HepG2 (cell line): ENCODE data around the gene CHRNB4. TPM values are rescaled to one million over a fixed set of nuclear protein-coding genes. Genes with fewer than 3 reads are reported as not detected.

Source experiments
- ATAC-seq: fragments of 200-7000 bp; cut with Tn5 transposase; 3 replicates; pipeline ENCODE4 v1.9.1; 2020; ENCODE audit warnings: mild to moderate bottlenecking, moderate library complexity
- BruUV-seq: library from RNA; stranded (reverse); fragments of 400-500 nt; replicated peaks from 2 replicates; lab custom pipeline; 2021; lab: Mats Ljungman, UMichigan
- CTCF ChIA-PET: fragments of 300-600 bp; formaldehyde crosslinking; extraction: SDS; loops from one replicate; lab custom pipeline; 2021; ENCODE audit warnings: low total read pairs, inconsistent platforms, low intra/inter-chr PET ratio; lab: Yijun Ruan, JAX
- POLR2A ChIA-PET: fragments of 350-600 bp; sonication (Branson Sonifier 250); formaldehyde crosslinking; loops from one replicate; lab custom pipeline; 2020; ENCODE audit warnings: antibody characterized with exemption, inconsistent platforms; lab: Yijun Ruan, JAX
- DNase-seq: peaks from one replicate; pipeline ENCODE4 v3.0.0-alpha.2; 2015; ENCODE audit warnings: low spot score
- FAIRE-seq: peaks from 3 replicates; lab custom pipeline; 2011; peaks lifted over from hg19 to GRCh38; lab: Jason Lieb, UNC
- H2AFZ ChIP-seq: one replicate; pipeline ENCODE4 v1.6.1; 2011; ENCODE audit warnings: low read length, inconsistent platforms
- H3K27ac ChIP-seq: fragments of 300-600 bp; 3 replicates; pipeline ENCODE4 v1.8.0; 2011; ENCODE audit warnings: mixed run types, mild to moderate bottlenecking, mixed read lengths, low read length, inconsistent platforms; ENCODE audit not compliant: insufficient read depth; ENCODE audit errors: extremely low read length
- H3K27me3 ChIP-seq, 2 experiments: fragments of 200-600 bp in 1 of 2; 2 replicates in 1 of 2; 3 replicates in 1 of 2; pipeline versions ENCODE4 v1.6.0 to v1.8.0; 2011; ENCODE audit warnings: low read length in 2 of 2, mild to moderate bottlenecking in 2 of 2, moderate library complexity in 2 of 2, inconsistent platforms in 1 of 2; ENCODE audit not compliant: insufficient read depth in 2 of 2, control insufficient read depth in 1 of 2
- H3K36me3 ChIP-seq, 2 experiments: fragments of 200-600 bp in 1 of 2; replicated peaks in 1 of 2; 2 replicates in 1 of 2; 3 replicates in 1 of 2; pipeline versions ENCODE4 v1.5.1 to v1.8.0; 2011; ENCODE audit warnings: low read length in 2 of 2, inconsistent platforms in 1 of 2; ENCODE audit not compliant: insufficient read depth in 2 of 2, control insufficient read depth in 1 of 2
- H3K4me1 ChIP-seq: 2 replicates; pipeline ENCODE4 v1.5.1; 2012; ENCODE audit warnings: low read length, inconsistent platforms; ENCODE audit not compliant: insufficient read depth
- H3K4me2 ChIP-seq: 2 replicates; pipeline ENCODE4 v1.6.0; 2011; ENCODE audit warnings: low read depth, low read length, inconsistent platforms
- H3K4me3 ChIP-seq, 3 experiments: fragments of 200-600 bp in 1 of 3; sonication (generic), shearing (Covaris generic) in 1 of 3; replicated peaks in 1 of 3; 2 replicates each; pipeline ENCODE4 v1.5.1; 2011 to 2016; ENCODE audit warnings: low read length in 3 of 3, inconsistent platforms in 2 of 3, low read depth in 2 of 3, mild to moderate bottlenecking in 2 of 3, control low read depth in 1 of 3, mixed read lengths in 1 of 3; ENCODE audit not compliant: insufficient read depth in 1 of 3
- H3K79me2 ChIP-seq: one replicate; pipeline ENCODE4 v1.6.1; 2011; ENCODE audit warnings: low read length, inconsistent platforms; ENCODE audit not compliant: insufficient read depth
- H3K9ac ChIP-seq: 2 replicates; pipeline ENCODE4 v1.6.0; 2011; ENCODE audit warnings: mild to moderate bottlenecking, low read depth, low read length, inconsistent platforms; ENCODE audit not compliant: insufficient read depth
- H3K9me3 ChIP-seq: 2 replicates; pipeline ENCODE4 v1.5.1; 2012; ENCODE audit warnings: mild to moderate bottlenecking, low read length
- H4K20me1 ChIP-seq: 2 replicates; pipeline ENCODE4 v1.6.0; 2011; ENCODE audit warnings: inconsistent platforms, mild to moderate bottlenecking, low read length, moderate library complexity; ENCODE audit not compliant: insufficient read depth
- ATF7-NPFF ChIP-seq: sonication (generic); formaldehyde crosslinking; IDR thresholded peaks from 2 replicates; pipeline ENCODE4 v1.8.1; 2023; ENCODE audit warnings: mild to moderate bottlenecking, low read depth, missing genetic modification reagents, moderate library complexity
- CBX2 ChIP-seq, 2 experiments: fragments of 200-600 bp in 1 of 2; sonication (generic); formaldehyde crosslinking in 1 of 2; IDR thresholded peaks; 2 replicates each; pipeline versions ENCODE4 v1.7.0 to v1.8.1; 2018 to 2022; ENCODE audit warnings: low read depth in 2 of 2, low read length in 1 of 2, mild to moderate bottlenecking in 1 of 2, missing genetic modification reagents in 1 of 2
- CC2D1A ChIP-seq: sonication (generic); formaldehyde crosslinking; IDR thresholded peaks from 2 replicates; pipeline ENCODE4 v1.8.1; 2023; ENCODE audit warnings: mild to moderate bottlenecking, missing genetic modification reagents
- DNMT1 ChIP-seq: sonication (generic); formaldehyde crosslinking; IDR thresholded peaks from 2 replicates; pipeline ENCODE4 v1.5.1; 2020; ENCODE audit warnings: mild to moderate bottlenecking, missing genetic modification reagents
- KAT2B ChIP-seq: fragments of 150-350 bp; IDR thresholded peaks from 2 replicates; pipeline ENCODE4 v1.6.1; 2014; ENCODE audit warnings: low read depth, low read length, borderline replicate concordance
- MXI1 ChIP-seq: IDR thresholded peaks from 3 replicates; pipeline ENCODE4 v1.6.1; 2012; ENCODE audit warnings: low read depth, low read length, inconsistent platforms, borderline replicate concordance
- NFRKB ChIP-seq: fragments of 450-650 bp; IDR thresholded peaks from 2 replicates; pipeline ENCODE4 v1.6.1; 2017
- SP1 ChIP-seq, 2 experiments: fragments of 450-650 bp in 1 of 2; sonication (generic) in 1 of 2; formaldehyde crosslinking in 1 of 2; IDR thresholded peaks; 2 replicates each; pipeline versions ENCODE4 v1.4.0 to v1.6.1; 2016 to 2020; ENCODE audit warnings: missing genetic modification reagents in 1 of 2
- ZFX ChIP-seq: sonication (generic); formaldehyde crosslinking; IDR thresholded peaks from 2 replicates; pipeline ENCODE4 v1.4.0; 2020; ENCODE audit warnings: mild to moderate bottlenecking, low read depth, missing genetic modification reagents, moderate library complexity
- ZFY ChIP-seq: sonication (generic); formaldehyde crosslinking; IDR thresholded peaks from 2 replicates; pipeline ENCODE4 v1.4.0; 2020; ENCODE audit warnings: missing genetic modification reagents
- ZNF20 ChIP-seq: sonication (generic); formaldehyde crosslinking; IDR thresholded peaks from 2 replicates; pipeline ENCODE4 v1.4.0; 2020; ENCODE audit warnings: mild to moderate bottlenecking, moderate library complexity, missing genetic modification reagents
- ZNF30 ChIP-seq: sonication (generic); formaldehyde crosslinking; IDR thresholded peaks from 2 replicates; pipeline ENCODE4 v1.5.0; 2020; ENCODE audit warnings: mild to moderate bottlenecking, missing genetic modification reagents
- ZNF431 ChIP-seq: sonication (generic); formaldehyde crosslinking; IDR thresholded peaks from 2 replicates; pipeline ENCODE4 v1.9.0; 2022; ENCODE audit warnings: missing genetic modification reagents, low read depth, mild to moderate bottlenecking, borderline replicate concordance
- ZNF530 ChIP-seq: sonication (generic); formaldehyde crosslinking; IDR thresholded peaks from 2 replicates; pipeline ENCODE4 v1.5.0; 2020; ENCODE audit warnings: low read depth, mild to moderate bottlenecking, missing genetic modification reagents
- ZNF616 ChIP-seq: sonication (generic); formaldehyde crosslinking; IDR thresholded peaks from 2 replicates; pipeline ENCODE4 v1.5.0; 2020; ENCODE audit warnings: low read depth, mild to moderate bottlenecking, missing genetic modification reagents
- ZSCAN30 ChIP-seq: sonication (generic); formaldehyde crosslinking; IDR thresholded peaks from 2 replicates; pipeline ENCODE4 v1.5.0; 2020; ENCODE audit warnings: mild to moderate bottlenecking, missing genetic modification reagents
- WGBS: methylation state at CpG from one replicate; pipeline ENCODE4 v1.1.6; 2017; ENCODE audit warnings: low lambda C conversion rate; 5-methylcytosine and 5-hydroxymethylcytosine counted together
- in situ Hi-C: cut with HindIII; loops from 2 replicates; pipeline ENCODE4 v1.10.0; 2017; ENCODE audit warnings: low pct_unique_long_range_greater_than_20kb; ENCODE audit not compliant: extremely low pct_ligation_motif_present
- intact Hi-C: fragments of 100-400 bp; cut with micrococcal nuclease; formaldehyde crosslinking; loops from one replicate; pipeline ENCODE4 v1.10.0; 2022; ENCODE audit not compliant: unreplicated experiment
- polyA plus RNA-seq, 8 experiments: library from polyadenylated mRNA; depleted of rRNA in 3 of 8; stranded (reverse) in 7 of 8; unstranded in 1 of 8; fragments of >200 nt; fragmentation: Illumina TruSeq in 4 of 8; extraction: Trizol in 4 of 8; gene quantifications; 2 replicates each; pipeline versions ENCODE4 v1.2.1 to v1.2.3, GENCODE V29; 2011 to 2016; ENCODE audit warnings: low read depth in 4 of 8, missing spikeins in 1 of 8, mixed read lengths in 1 of 8; ENCODE audit not compliant: insufficient read depth in 1 of 8
- total RNA-seq, 5 experiments: library from RNA; depleted of rRNA; stranded (reverse); fragments of >200 nt; fragmentation: Illumina TruSeq; extraction: Trizol; gene quantifications; 2 replicates each; pipeline ENCODE4 v1.2.3, GENCODE V29; 2016; ENCODE audit warnings: low read depth in 1 of 5
- TF ChIP-seq, protein P1 (sequence below): sonication (generic); formaldehyde crosslinking; IDR thresholded peaks from one replicate; pipeline ENCODE4 v1.5.1; 2020; ENCODE audit warnings: mild to moderate bottlenecking, missing genetic modification reagents; ENCODE audit errors: not compliant biosample characterization

Gene CHRNB4
- total and polyA plus RNA-seq, 2 of the 13 experiments (the other 11 are each of a cell fraction or from before 2014, with no cell fraction given): not detected

DNA sequence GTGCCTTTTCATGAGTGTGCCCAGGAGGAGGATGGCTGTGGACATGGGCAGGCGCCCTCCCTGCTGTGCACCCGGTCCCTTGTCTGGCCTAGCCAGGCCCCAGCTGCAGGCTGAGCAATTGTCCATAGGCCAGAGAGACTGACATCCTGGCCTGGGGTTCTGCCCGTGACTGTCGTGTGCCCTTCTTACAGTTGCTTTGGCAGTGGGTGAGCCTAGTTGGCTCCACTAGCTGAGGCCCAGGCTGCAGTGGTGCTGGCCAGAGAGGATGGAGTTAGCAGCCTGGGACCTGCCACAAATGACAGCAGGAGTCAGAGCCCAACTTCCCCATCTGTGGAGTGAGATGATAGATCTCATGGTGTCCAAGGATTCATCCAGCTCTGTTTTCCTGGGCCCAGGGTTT is 9.0 kb upstream of the CHRNB4 start (continued):
- TF ChIP-seq, protein P1, sequence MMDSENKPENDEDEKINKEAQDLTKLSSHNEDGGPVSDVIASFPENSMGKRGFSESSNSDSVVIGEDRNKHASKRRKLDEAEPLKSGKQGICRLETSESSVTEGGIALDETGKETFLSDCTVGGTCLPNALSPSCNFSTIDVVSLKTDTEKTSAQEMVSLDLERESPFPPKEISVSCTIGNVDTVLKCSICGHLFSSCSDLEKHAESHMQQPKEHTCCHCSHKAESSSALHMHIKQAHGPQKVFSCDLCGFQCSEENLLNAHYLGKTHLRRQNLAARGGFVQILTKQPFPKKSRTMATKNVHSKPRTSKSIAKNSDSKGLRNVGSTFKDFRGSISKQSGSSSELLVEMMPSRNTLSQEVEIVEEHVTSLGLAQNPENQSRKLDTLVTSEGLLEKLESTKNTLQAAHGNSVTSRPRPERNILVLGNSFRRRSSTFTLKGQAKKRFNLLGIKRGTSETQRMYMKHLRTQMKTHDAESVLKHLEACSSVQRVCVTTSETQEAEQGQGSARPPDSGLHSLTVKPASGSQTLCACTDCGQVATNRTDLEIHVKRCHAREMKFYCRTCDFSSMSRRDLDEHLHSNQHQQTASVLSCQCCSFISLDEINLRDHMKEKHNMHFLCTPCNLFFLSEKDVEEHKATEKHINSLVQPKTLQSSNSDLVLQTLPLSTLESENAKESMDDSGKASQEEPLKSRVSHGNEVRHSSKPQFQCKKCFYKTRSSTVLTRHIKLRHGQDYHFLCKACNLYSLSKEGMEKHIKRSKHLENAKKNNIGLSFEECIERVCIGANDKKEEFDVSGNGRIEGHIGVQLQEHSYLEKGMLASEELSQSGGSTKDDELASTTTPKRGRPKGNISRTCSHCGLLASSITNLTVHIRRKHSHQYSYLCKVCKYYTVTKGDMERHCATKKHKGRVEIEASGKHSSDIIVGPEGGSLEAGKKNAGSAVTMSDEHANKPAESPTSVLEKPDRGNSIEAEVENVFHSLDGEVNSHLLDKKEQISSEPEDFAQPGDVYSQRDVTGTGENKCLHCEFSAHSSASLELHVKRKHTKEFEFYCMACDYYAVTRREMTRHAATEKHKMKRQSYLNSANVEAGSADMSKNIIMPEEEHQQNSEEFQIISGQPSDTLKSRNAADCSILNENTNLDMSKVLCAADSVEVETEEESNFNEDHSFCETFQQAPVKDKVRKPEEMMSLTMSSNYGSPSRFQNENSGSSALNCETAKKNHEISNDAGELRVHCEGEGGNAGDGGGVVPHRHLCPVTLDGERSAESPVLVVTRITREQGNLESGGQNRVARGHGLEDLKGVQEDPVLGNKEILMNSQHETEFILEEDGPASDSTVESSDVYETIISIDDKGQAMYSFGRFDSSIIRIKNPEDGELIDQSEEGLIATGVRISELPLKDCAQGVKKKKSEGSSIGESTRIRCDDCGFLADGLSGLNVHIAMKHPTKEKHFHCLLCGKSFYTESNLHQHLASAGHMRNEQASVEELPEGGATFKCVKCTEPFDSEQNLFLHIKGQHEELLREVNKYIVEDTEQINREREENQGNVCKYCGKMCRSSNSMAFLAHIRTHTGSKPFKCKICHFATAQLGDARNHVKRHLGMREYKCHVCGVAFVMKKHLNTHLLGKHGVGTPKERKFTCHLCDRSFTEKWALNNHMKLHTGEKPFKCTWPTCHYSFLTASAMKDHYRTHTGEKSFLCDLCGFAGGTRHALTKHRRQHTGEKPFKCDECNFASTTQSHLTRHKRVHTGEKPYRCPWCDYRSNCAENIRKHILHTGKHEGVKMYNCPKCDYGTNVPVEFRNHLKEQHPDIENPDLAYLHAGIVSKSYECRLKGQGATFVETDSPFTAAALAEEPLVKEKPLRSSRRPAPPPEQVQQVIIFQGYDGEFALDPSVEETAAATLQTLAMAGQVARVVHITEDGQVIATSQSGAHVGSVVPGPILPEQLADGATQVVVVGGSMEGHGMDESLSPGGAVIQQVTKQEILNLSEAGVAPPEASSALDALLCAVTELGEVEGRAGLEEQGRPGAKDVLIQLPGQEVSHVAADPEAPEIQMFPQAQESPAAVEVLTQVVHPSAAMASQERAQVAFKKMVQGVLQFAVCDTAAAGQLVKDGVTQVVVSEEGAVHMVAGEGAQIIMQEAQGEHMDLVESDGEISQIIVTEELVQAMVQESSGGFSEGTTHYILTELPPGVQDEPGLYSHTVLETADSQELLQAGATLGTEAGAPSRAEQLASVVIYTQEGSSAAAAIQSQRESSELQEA (CRISPR knock-in tag): no peak
- no peak for TF ChIP-seq MXI1
- no peak for TF ChIP-seq ZSCAN30 (CRISPR knock-in tag)
- TF ChIP-seq ATF7-NPFF (CRISPR knock-in tag): no peak

DNA sequence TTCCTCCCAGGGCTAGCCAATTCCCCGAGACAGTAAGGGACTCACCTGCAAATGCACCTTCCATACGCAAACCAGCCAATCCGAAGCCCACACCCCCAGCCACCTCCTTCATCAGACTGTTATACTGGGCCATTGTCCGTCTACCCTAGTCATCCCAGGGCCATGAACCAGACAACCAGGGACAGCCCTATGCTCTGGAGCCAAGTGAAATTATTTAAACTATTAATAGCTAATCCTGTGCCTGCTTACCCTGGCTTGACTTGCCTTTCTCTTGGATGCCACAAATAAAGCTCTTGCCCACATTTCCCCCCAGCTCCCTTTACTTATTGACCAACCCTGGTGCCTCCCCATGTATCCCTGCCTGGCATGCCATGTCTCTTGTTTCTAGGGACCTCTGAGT is 4.0 kb upstream of the CHRNB4 start:
- no peak overlapping the region for H2AFZ ChIP-seq
- H3K27ac ChIP-seq: no peak overlapping the region
- POLR2A ChIA-PET: no interaction called here
- 25% methylated on average over 4 of the region's 4 CpGs for WGBS
- no TSS peak for BruUV-seq
- peaks cover 0 to 2% of the 10 kb centered on the region in 2 experiments; a peak in 1 of 5 replicates for H3K27me3 ChIP-seq
- H3K9me3 ChIP-seq: no peaks in the 10 kb centered on the region
- CTCF ChIA-PET: no interaction called here
- H3K4me1 ChIP-seq: no peaks in the 10 kb centered on the region
- H3K4me3 ChIP-seq: no peak overlapping the region
- no peak overlapping the region for H3K4me2 ChIP-seq
- intact Hi-C loops: no loop called here
- in situ Hi-C loops: no loop called here
- no peaks in the 10 kb centered on the region for H3K79me2 ChIP-seq
- H4K20me1 ChIP-seq: 0 out of 2 replicates have a peak, but pooled peaks cover 2% of the 10 kb centered on the region
- DNase-seq (no peak), ATAC-seq (no peak), FAIRE-seq (no peak)
- no peak overlapping the region for H3K9ac ChIP-seq
- H3K36me3 ChIP-seq: no peaks in the 10 kb centered on the region
- no peak for TF ChIP-seq ZNF20 (CRISPR knock-in tag)
- no peak for TF ChIP-seq KAT2B
- no peak for TF ChIP-seq ZFY
- no peak for TF ChIP-seq ZFX (CRISPR knock-in tag)
- no peak for TF ChIP-seq ZNF530
- no peak for TF ChIP-seq CBX2 (IDR thresholded peaks at IDR 0.05; ENCODE audit: low read depth, low read length)
- no peak for TF ChIP-seq CBX2 (CRISPR knock-in tag; IDR thresholded peaks at IDR 0.05; ENCODE audit: low read depth)
- no peak for TF ChIP-seq ZNF431
- TF ChIP-seq DNMT1 (CRISPR knock-in tag): no peak
- TF ChIP-seq CC2D1A (CRISPR knock-in tag): no peak
- TF ChIP-seq ZNF616 (CRISPR knock-in tag): no peak
- TF ChIP-seq ZNF30 (CRISPR knock-in tag): no peak
- no peak for TF ChIP-seq SP1 (IDR thresholded peaks at IDR 0.05)
- TF ChIP-seq SP1 (CRISPR knock-in tag; IDR thresholded peaks at IDR 0.05): no peak
- no peak for TF ChIP-seq NFRKB
